Measurements from ENCODE around the gene NFKBIE. TPM values are rescaled to one million over a fixed set of nuclear protein-coding genes. Genes with fewer than 3 reads are reported as not detected.

The NFKBIE gene
- polyA plus RNA-seq, 1 donor (not counting 4 experiments of a cell fraction or from before 2014, with no cell fraction given): 7.3 TPM

DNA sequence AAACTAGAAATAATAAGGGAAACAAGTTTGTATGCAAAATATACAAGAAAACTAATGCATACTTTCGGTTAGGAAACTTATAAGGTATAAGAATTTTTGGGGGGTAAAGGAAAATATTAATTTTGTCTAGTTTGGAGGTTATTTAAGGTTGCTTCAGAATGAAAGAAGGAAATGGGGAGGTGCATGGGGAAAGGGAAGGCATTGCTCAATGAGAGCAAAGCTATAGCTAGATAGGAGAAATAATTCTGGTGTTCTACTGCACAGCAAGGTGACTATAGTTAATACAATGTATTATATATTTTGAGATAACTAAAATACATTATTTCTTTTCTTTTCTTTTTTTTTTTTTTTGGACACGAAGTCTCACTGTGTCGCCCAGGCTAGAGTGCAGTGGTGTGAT is 54.1 kb downstream of the NFKBIE start:
- FAIRE-seq (no peak), DNase-seq (ENCODE audit: low read depth, low spot score) (no peak)
- no peaks in the 10 kb centered on the region for H3K9me1 ChIP-seq (ENCODE audit: control insufficient read depth, extremely low read depth, insufficient read depth, low read length)

More for the DNA sequence above, 54.1 kb downstream of the NFKBIE start:
- dilution Hi-C loops (cut with MboI; ENCODE audit: extremely low pct_ligation_motif_present, low sequenced_read_pairs): no loop called here
- no peak overlapping the region for H3K27ac ChIP-seq (ENCODE audit: control insufficient read depth, insufficient read depth, low read length)
- no peak overlapping the region for H3K4me2 ChIP-seq (ENCODE audit: control insufficient read depth, extremely low read depth, insufficient read depth, low read depth, low read length)
- H3K4me1 ChIP-seq (ENCODE audit: control insufficient read depth, extremely low read depth, insufficient read depth, low read length): peaks cover 5% of the 10 kb centered on the region
- H3K9me3 ChIP-seq (ENCODE audit: control insufficient read depth, low read depth, low read length): no peaks in the 10 kb centered on the region
- TF ChIP-seq EZH2 (IDR thresholded peaks at IDR 0.05; ENCODE audit: low read length): no peak
- TF ChIP-seq, protein P1, sequence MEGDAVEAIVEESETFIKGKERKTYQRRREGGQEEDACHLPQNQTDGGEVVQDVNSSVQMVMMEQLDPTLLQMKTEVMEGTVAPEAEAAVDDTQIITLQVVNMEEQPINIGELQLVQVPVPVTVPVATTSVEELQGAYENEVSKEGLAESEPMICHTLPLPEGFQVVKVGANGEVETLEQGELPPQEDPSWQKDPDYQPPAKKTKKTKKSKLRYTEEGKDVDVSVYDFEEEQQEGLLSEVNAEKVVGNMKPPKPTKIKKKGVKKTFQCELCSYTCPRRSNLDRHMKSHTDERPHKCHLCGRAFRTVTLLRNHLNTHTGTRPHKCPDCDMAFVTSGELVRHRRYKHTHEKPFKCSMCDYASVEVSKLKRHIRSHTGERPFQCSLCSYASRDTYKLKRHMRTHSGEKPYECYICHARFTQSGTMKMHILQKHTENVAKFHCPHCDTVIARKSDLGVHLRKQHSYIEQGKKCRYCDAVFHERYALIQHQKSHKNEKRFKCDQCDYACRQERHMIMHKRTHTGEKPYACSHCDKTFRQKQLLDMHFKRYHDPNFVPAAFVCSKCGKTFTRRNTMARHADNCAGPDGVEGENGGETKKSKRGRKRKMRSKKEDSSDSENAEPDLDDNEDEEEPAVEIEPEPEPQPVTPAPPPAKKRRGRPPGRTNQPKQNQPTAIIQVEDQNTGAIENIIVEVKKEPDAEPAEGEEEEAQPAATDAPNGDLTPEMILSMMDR (optimal IDR thresholded peaks at IDR 0.05 in 1 of 3, IDR thresholded peaks at IDR 0.05 in 1 of 3, conservative IDR thresholded peaks at IDR 0.05 in 1 of 3; ENCODE audit: extremely low read depth in 1 of 3, insufficient read depth in 2 of 3, low read length in 3 of 3): no peak
- no peaks in the 10 kb centered on the region for H3K79me2 ChIP-seq (ENCODE audit: control insufficient read depth, insufficient read depth, low read length)
- no peaks in the 10 kb centered on the region for H3K27me3 ChIP-seq (ENCODE audit: control insufficient read depth, extremely low read depth, insufficient read depth, low read length)
- no peak overlapping the region for H3K9ac ChIP-seq (ENCODE audit: control insufficient read depth, extremely low read depth, insufficient read depth, low read length)
- H3K36me3 ChIP-seq (ENCODE audit: control insufficient read depth in 2 of 2, extremely low read depth in 1 of 2, insufficient read depth in 2 of 2, low read length in 2 of 2): no peaks in the 10 kb centered on the region
- H4K20me1 ChIP-seq (ENCODE audit: control insufficient read depth, extremely low read depth, insufficient read depth, low read length): no peaks in the 10 kb centered on the region
- no peak overlapping the region for H3K4me3 ChIP-seq (ENCODE audit: control insufficient read depth in 2 of 3, extremely low read depth in 1 of 3, insufficient read depth in 2 of 3, low read depth in 1 of 3, low read length in 3 of 3)
- H2AFZ ChIP-seq (ENCODE audit: control insufficient read depth, low read length): no peak overlapping the region

Small RNAs within 50 kb of the gene (small RNA-seq; reads per million reads assigned to genes)
- gene RN7SL811P (ENCODE audit: insufficient read length in 3 of 3, low read depth in 3 of 3, low replicate concordance in 1 of 3): 0 reads per million in 3 experiments

Other genes with a start within 250 kb of the NFKBIE start
- gene MRPL14, start 138.1 kb downstream of the NFKBIE start, polyA plus RNA-seq: 103 to 136 TPM (median 133 TPM) in 3 replicates
- gene TMEM63B, start 138.0 kb downstream of the NFKBIE start, polyA plus RNA-seq: 64.8 to 110 TPM (median 80.8 TPM) in 3 replicates
- gene CAPN11, start 106.7 kb downstream of the NFKBIE start, polyA plus RNA-seq: 0.04 TPM in 1 of 3 replicates, not detected in the others
- gene MYMX, start 48.6 kb downstream of the NFKBIE start, polyA plus RNA-seq: 0.09 TPM in 1 of 3 replicates, not detected in the others
- 51.0 to 69.8 TPM (median 55.3 TPM) in 3 replicates for gene SLC29A1, start 42.0 kb downstream of the NFKBIE start, polyA plus RNA-seq
- gene HSP90AB1, start 18.4 kb downstream of the NFKBIE start, polyA plus RNA-seq: 653 to 1,215 TPM (median 1,089 TPM) in 3 replicates
- gene SLC35B2, start 8.0 kb downstream of the NFKBIE start, polyA plus RNA-seq: 69.9 to 118 TPM (median 103 TPM) in 3 replicates
- not detected in 3 replicates for gene TMEM151B, start 4.9 kb upstream of the NFKBIE start, polyA plus RNA-seq
- gene AARS2, start 47.8 kb upstream of the NFKBIE start, polyA plus RNA-seq: 5.8 to 8.5 TPM (median 5.9 TPM) in 3 replicates
- gene SPATS1, start 77.1 kb upstream of the NFKBIE start, polyA plus RNA-seq: not detected in 3 replicates
- 10.8 to 16.6 TPM (median 12.6 TPM) in 3 replicates for gene CDC5L, start 122.2 kb upstream of the NFKBIE start, polyA plus RNA-seq